Stimulated activated naive CD8-positive, alpha-beta T cell treated with anti-CD3 and anti-CD28 coated beads, Interleukin-15, Interleukin-2, amounts not matched to agents 100 U/mL and 50 U/mL, for 24 hours (primary cell): ENCODE measurements around the gene FAM171A1.
"Not testable (repeated sequence)": the region's sequence is repeated elsewhere in the genome, so short reads cannot be mapped to it uniquely, and the experiment has no call there.

Source experiments
- ATAC-seq: fragments of 150-1000 bp; cut with Tn5 transposase; one replicate; pipeline ENCODE4 v1.10.0; 2021
- DNase-seq: peaks from one replicate; pipeline ENCODE4 v3.0.0; 2021

Gene FAM171A1

GRCh38 chr10:15370856-15371701 is at the start of gene FAM171A1:
FAM171A1 (minus strand) TSS chr10:15371289; CDS start chr10:15371052, 237 bp downstream.
- DNase-seq (peak; percentile 74), ATAC-seq (peak; percentile 73)

GRCh38 chr10:15420858-15421257 is 49.8 kb upstream of the FAM171A1 start:
- ATAC-seq (no peak), DNase-seq (no peak)

- DNase-seq: peak; percentile 25
- no peak for ATAC-seq
Observed at GRCh38 chr10:15419279-15419874, 48.3 kb upstream of the FAM171A1 start.

- ATAC-seq: no peak
- DNase-seq: no peak
Observed at GRCh38 chr10:15416034-15416433, 44.9 kb upstream of the FAM171A1 start.

- DNase-seq: no peak
- ATAC-seq: no peak
Observed at GRCh38 chr10:15411010-15411409, 39.9 kb upstream of the FAM171A1 start.

GRCh38 chr10:15409350-15409749 is 38.3 kb upstream of the FAM171A1 start:
- not testable (repeated sequence) for ATAC-seq, DNase-seq

- DNase-seq (no peak), ATAC-seq (no peak)
Observed at GRCh38 chr10:15408557-15408956, 37.5 kb upstream of the FAM171A1 start.

GRCh38 chr10:15405319-15405718 is 34.2 kb upstream of the FAM171A1 start:
- DNase-seq (no peak), ATAC-seq (no peak)

GRCh38 chr10:15401382-15401781 is 30.3 kb upstream of the FAM171A1 start:
- DNase-seq (no peak), ATAC-seq (no peak)

- not testable (repeated sequence) for DNase-seq, ATAC-seq
Observed at GRCh38 chr10:15400461-15400860, 29.4 kb upstream of the FAM171A1 start.

- DNase-seq: no peak
- ATAC-seq: no peak
Observed at GRCh38 chr10:15399060-15399661, 28.1 kb upstream of the FAM171A1 start.

GRCh38 chr10:15395935-15396334 is 24.8 kb upstream of the FAM171A1 start:
- DNase-seq (no peak), ATAC-seq (no peak)

GRCh38 chr10:15393139-15393825 is 22.2 kb upstream of the FAM171A1 start:
- no peak for ATAC-seq

GRCh38 chr10:15391491-15391890 is 20.4 kb upstream of the FAM171A1 start:
- DNase-seq (no peak), ATAC-seq (no peak)

More at GRCh38 chr10:15393139-15393825, 22.2 kb upstream of the FAM171A1 start:
- no peak for DNase-seq

GRCh38 chr10:15388172-15388571 is 17.1 kb upstream of the FAM171A1 start:
- not testable (repeated sequence) for DNase-seq, ATAC-seq

- ATAC-seq: no peak
- DNase-seq: no peak
Observed at GRCh38 chr10:15387021-15387420, 15.9 kb upstream of the FAM171A1 start.

GRCh38 chr10:15385552-15386455 is 14.7 kb upstream of the FAM171A1 start:
- DNase-seq (no peak), ATAC-seq (no peak)

- ATAC-seq: no peak
- DNase-seq: no peak
Observed at GRCh38 chr10:15381420-15381819, 10.3 kb upstream of the FAM171A1 start.

GRCh38 chr10:15379078-15379477 is 8.0 kb upstream of the FAM171A1 start:
- no peak for ATAC-seq
- no peak for DNase-seq

- no peak for DNase-seq
Observed at GRCh38 chr10:15378569-15378968, 7.5 kb upstream of the FAM171A1 start.

GRCh38 chr10:15374566-15374965 is 3.5 kb upstream of the FAM171A1 start:
- ATAC-seq (no peak), DNase-seq (no peak)

More at GRCh38 chr10:15378569-15378968, 7.5 kb upstream of the FAM171A1 start:
- ATAC-seq: no peak
